Measurements from ENCODE around the gene MAEL. TPM values are rescaled to one million over a fixed set of nuclear protein-coding genes. Genes with fewer than 3 reads are reported as not detected.

MAEL gene
- total RNA-seq, 1 donor from 2014 or later = 0.11 TPM

DNA sequence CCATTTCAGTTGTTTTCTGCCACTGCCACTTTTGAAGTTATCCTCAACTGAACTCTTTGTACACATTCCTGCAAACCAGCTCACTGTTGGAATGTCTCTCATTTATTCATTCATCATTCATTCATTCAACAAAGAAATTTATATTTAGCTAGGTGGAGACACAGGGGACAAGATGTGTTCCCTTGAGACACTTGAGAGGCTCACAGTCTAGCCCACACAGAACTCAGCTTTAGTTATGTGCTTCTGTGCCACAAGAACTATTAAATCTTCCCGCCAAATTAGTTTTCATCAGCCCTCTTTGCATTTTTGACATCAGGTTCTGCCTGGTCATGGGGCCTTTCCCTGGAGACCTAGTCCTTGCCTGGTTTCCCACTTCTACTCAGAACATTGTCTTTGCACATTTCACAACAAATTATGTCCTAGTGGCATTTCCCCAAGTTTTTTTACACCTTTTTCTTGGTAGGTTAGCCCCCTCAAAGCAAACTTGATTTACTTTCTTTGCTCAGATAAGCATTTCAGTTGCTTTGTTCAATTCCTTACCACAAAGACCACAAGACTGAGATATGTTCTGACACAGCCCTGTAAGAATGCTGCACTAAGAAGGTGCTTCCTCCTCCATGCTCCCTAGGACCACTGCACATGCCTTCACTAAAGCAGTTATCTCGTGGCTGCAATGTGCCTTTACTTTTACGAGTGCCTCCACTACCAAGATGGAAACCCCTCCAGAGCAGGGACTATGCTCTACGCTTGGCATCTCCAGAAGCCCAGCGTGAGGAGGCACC, 44.7 kb upstream of the MAEL start:
- Histone ChIP-seq H3K36me3 (ENCODE audit: insufficient read depth, low read length) (no peaks in the 10 kb centered on the region), H3K9me3 (ENCODE audit: insufficient read depth, low read depth, low read length) (no peaks in the 10 kb centered on the region), H3K4me1 (ENCODE audit: insufficient read depth, low read length) (peaks cover 35% of the 10 kb centered on the region), H3K4me3 (ENCODE audit: insufficient read depth, low read depth, low read length) (peak overlapping the region; percentile 11), H4K20me1 (ENCODE audit: insufficient read depth, low read length) (no peaks in the 10 kb centered on the region), H3K9ac (ENCODE audit: low read length) (peak overlapping the region; percentile 20), H3K79me2 (ENCODE audit: insufficient read depth, low read length) (no peaks in the 10 kb centered on the region), H3K27ac (ENCODE audit: low read depth, low read length) (peak overlapping the region; percentile 68), H3K27me3 (ENCODE audit: insufficient read depth, low read length) (peaks cover 22% of the 10 kb centered on the region), H2AFZ (ENCODE audit: low read depth, low read length) (no peak overlapping the region), H3K4me2 (ENCODE audit: low read length) (peak overlapping the region; percentile 76)
- no peak for TF ChIP-seq EZH2 (IDR thresholded peaks at IDR 0.05; ENCODE audit: insufficient read depth, low read length)
- TF ChIP-seq, protein P1, sequence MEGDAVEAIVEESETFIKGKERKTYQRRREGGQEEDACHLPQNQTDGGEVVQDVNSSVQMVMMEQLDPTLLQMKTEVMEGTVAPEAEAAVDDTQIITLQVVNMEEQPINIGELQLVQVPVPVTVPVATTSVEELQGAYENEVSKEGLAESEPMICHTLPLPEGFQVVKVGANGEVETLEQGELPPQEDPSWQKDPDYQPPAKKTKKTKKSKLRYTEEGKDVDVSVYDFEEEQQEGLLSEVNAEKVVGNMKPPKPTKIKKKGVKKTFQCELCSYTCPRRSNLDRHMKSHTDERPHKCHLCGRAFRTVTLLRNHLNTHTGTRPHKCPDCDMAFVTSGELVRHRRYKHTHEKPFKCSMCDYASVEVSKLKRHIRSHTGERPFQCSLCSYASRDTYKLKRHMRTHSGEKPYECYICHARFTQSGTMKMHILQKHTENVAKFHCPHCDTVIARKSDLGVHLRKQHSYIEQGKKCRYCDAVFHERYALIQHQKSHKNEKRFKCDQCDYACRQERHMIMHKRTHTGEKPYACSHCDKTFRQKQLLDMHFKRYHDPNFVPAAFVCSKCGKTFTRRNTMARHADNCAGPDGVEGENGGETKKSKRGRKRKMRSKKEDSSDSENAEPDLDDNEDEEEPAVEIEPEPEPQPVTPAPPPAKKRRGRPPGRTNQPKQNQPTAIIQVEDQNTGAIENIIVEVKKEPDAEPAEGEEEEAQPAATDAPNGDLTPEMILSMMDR (IDR thresholded peaks at IDR 0.05; ENCODE audit: insufficient read depth, low read depth, low read length) = no peak
- no peaks in the 10 kb centered on the region for H3K9me3 Mint-ChIP-seq (ENCODE audit: unreplicated experiment)
- FAIRE-seq (peak; percentile 73), DNase-seq (ENCODE audit: low read depth) (peak; percentile 98)
- peak overlapping the region; percentile 91 for H3K27ac Mint-ChIP-seq (ENCODE audit: unreplicated experiment)
- H3K4me3 Mint-ChIP-seq (ENCODE audit: unreplicated experiment) = no peak overlapping the region
- peaks cover 2% of the 10 kb centered on the region for H3K27me3 Mint-ChIP-seq (ENCODE audit: low read depth, unreplicated experiment)
- peaks cover 52% of the 10 kb centered on the region for H3K4me1 Mint-ChIP-seq (ENCODE audit: low read depth, unreplicated experiment)
- no peaks in the 10 kb centered on the region for H3K36me3 Mint-ChIP-seq (ENCODE audit: low read depth, unreplicated experiment)

DNA sequence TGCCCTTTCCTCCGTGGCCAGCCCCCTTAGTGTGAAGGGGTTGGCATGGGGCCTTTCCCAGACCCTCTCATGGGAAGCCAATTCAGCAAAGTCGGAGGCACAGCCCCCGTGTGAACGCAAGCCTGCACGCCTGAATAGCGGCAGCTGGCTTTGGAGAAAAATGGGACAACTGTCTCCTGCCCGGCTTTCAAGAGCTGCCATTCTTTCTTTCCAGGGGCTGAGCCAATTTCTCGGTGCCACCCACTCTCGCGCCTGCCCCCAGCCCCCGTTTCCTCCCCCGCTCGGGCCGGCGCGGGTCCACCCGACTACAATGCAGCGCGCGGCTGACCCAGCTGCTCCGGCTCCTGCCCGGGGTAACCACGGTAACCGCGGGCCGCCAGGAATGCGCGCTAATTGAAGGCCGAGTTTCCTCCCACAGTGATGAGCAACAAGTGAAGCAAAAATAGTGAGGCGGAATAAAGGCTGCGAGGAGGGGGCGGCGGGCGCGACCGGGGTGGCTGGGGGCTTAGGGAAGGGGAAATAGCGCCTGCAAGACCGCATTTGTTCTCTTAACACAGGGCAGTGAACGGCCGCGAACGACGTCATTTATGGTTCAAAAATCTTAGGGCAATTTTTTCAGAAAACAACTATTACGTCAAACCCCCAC, 41.6 kb upstream of the MAEL start:
- no peak overlapping the region for H3K27ac ChIP-seq (ENCODE audit: low read depth, low read length)
- H3K4me3 ChIP-seq (ENCODE audit: insufficient read depth, low read depth, low read length) = peak overlapping the region; percentile 26

More for the DNA sequence above, 41.6 kb upstream of the MAEL start:
- H3K27ac Mint-ChIP-seq (ENCODE audit: unreplicated experiment) = no peak overlapping the region
- DNase-seq (ENCODE audit: low read depth) (peak; percentile 77), FAIRE-seq (no peak)
- H3K4me3 Mint-ChIP-seq (ENCODE audit: unreplicated experiment) = peak overlapping the region; percentile 50
- Histone ChIP-seq H3K27me3 (ENCODE audit: insufficient read depth, low read length) (peaks cover 32% of the 10 kb centered on the region), H3K9ac (ENCODE audit: low read length) (peak overlapping the region; percentile 35), H3K4me1 (ENCODE audit: insufficient read depth, low read length) (peaks cover 44% of the 10 kb centered on the region), H3K9me3 (ENCODE audit: insufficient read depth, low read depth, low read length) (no peaks in the 10 kb centered on the region), H3K36me3 (ENCODE audit: insufficient read depth, low read length) (no peaks in the 10 kb centered on the region), H4K20me1 (ENCODE audit: insufficient read depth, low read length) (no peaks in the 10 kb centered on the region), H2AFZ (ENCODE audit: low read depth, low read length) (peak overlapping the region; percentile 59), H3K4me2 (ENCODE audit: low read length) (peak overlapping the region; percentile 83), H3K79me2 (ENCODE audit: insufficient read depth, low read length) (no peaks in the 10 kb centered on the region)
- H3K36me3 Mint-ChIP-seq (ENCODE audit: low read depth, unreplicated experiment) = no peaks in the 10 kb centered on the region
- peaks cover 71% of the 10 kb centered on the region for H3K4me1 Mint-ChIP-seq (ENCODE audit: low read depth, unreplicated experiment)
- H3K27me3 Mint-ChIP-seq (ENCODE audit: low read depth, unreplicated experiment) = no peaks in the 10 kb centered on the region
- no peaks in the 10 kb centered on the region for H3K9me3 Mint-ChIP-seq (ENCODE audit: unreplicated experiment)
- peak; percentile 33 for TF ChIP-seq EZH2 (IDR thresholded peaks at IDR 0.05; ENCODE audit: insufficient read depth, low read length)
- TF ChIP-seq, protein P1 (IDR thresholded peaks at IDR 0.05; ENCODE audit: insufficient read depth, low read depth, low read length) = no peak

Measured in astrocyte (in vitro differentiated cells and primary cell).